Osteocyte (in vitro differentiated cells): ENCODE results near the gene SF3A2. TPM values are rescaled to one million over a fixed set of nuclear protein-coding genes. Genes with fewer than 3 reads are reported as not detected.

Source experiments
- DNase-seq: peaks from one replicate; pipeline ENCODE4 v3.0.0; 2021; ENCODE audit warnings: mixed read lengths; ENCODE audit not compliant: unreplicated experiment; ENCODE audit errors: extremely low spot score
- H3K27ac Mint-ChIP-seq: one replicate; pipeline ENCODE4 v1.8.0; 2021; ENCODE audit warnings: mild to moderate bottlenecking, mixed read lengths; ENCODE audit not compliant: unreplicated experiment
- H3K27me3 Mint-ChIP-seq: one replicate; pipeline ENCODE4 v1.8.0; 2021; ENCODE audit warnings: mixed read lengths; ENCODE audit not compliant: unreplicated experiment
- H3K36me3 Mint-ChIP-seq: one replicate; pipeline ENCODE4 v1.8.0; 2021; ENCODE audit warnings: mixed read lengths; ENCODE audit not compliant: unreplicated experiment
- H3K4me1 Mint-ChIP-seq: one replicate; pipeline ENCODE4 v1.8.0; 2021; ENCODE audit warnings: mixed read lengths; ENCODE audit not compliant: unreplicated experiment
- H3K4me3 Mint-ChIP-seq: one replicate; pipeline ENCODE4 v1.8.0; 2021; ENCODE audit warnings: mild to moderate bottlenecking, moderate library complexity, mixed read lengths; ENCODE audit not compliant: unreplicated experiment
- H3K9me3 Mint-ChIP-seq: one replicate; pipeline ENCODE4 v1.8.0; 2021; ENCODE audit warnings: mixed read lengths; ENCODE audit not compliant: unreplicated experiment
- total RNA-seq: library from RNA; stranded (reverse); gene quantifications from 2 replicates; pipeline ENCODE4 v1.2.1, GENCODE V29; 2021
- TF ChIP-seq, protein P1 (sequence below): fragments of 200-600 bp; sonication (generic); IDR thresholded peaks from 2 replicates; pipeline ENCODE4 v1.5.0; 2021; ENCODE audit warnings: antibody characterized with exemption, mild to moderate bottlenecking, moderate library complexity

The SF3A2 gene
- total RNA-seq, 1 donor from 2014 or later, result 102 TPM

DNA sequence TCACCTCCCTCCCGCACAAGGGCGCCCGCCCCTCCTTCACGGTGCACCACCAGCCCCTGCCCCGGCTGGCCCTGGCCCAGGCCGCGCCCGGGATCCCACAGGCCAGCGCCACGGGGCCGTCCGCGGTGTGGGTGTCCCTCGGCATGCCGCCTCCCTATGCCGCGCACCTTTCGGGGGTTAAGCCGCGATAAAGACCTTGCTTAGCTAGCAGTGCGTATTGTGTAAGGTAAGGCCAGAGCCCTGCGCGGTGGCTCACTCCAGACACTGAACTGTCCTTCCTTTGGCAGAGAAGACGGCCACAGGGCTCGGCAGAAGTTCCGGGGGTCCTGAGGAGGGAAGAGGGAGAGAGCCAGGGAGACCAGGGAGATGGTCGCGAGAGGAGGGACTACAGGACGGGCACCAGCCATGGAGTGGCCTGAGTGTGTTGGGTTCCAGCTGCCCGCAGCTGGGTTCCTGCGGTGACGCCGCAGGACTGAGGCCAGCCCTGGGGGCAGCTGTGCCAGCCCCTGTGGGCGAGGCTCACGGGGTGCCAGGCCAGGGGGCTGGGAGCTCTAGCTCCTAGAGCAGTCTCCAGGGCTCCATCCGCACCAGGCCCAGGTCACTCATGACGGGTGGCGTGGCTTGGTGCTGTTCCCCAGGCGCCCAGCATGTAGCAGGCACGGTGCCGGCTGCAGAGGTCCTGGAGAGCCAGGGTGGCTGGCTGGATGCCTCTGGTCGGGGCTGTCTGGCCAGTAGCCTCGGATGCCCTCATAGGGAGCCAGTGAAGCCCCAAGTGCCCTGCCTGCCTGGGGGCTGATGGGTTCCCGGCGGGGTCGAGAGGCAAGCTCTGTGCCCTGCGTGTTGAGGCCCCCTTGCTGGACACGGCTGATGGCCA lies 8.2 kb upstream of the SF3A2 start:
- H3K36me3 Mint-ChIP-seq, result peaks cover 24% of the 10 kb centered on the region
- H3K27ac Mint-ChIP-seq, result peak overlapping the region; percentile 34
- peaks cover 3% of the 10 kb centered on the region for H3K4me1 Mint-ChIP-seq
- H3K9me3 Mint-ChIP-seq, result no peaks in the 10 kb centered on the region
- TF ChIP-seq, protein P1, sequence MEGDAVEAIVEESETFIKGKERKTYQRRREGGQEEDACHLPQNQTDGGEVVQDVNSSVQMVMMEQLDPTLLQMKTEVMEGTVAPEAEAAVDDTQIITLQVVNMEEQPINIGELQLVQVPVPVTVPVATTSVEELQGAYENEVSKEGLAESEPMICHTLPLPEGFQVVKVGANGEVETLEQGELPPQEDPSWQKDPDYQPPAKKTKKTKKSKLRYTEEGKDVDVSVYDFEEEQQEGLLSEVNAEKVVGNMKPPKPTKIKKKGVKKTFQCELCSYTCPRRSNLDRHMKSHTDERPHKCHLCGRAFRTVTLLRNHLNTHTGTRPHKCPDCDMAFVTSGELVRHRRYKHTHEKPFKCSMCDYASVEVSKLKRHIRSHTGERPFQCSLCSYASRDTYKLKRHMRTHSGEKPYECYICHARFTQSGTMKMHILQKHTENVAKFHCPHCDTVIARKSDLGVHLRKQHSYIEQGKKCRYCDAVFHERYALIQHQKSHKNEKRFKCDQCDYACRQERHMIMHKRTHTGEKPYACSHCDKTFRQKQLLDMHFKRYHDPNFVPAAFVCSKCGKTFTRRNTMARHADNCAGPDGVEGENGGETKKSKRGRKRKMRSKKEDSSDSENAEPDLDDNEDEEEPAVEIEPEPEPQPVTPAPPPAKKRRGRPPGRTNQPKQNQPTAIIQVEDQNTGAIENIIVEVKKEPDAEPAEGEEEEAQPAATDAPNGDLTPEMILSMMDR, result no peak
- DNase-seq, result no peak
- H3K27me3 Mint-ChIP-seq, result no peaks in the 10 kb centered on the region
- no peak overlapping the region for H3K4me3 Mint-ChIP-seq

DNA sequence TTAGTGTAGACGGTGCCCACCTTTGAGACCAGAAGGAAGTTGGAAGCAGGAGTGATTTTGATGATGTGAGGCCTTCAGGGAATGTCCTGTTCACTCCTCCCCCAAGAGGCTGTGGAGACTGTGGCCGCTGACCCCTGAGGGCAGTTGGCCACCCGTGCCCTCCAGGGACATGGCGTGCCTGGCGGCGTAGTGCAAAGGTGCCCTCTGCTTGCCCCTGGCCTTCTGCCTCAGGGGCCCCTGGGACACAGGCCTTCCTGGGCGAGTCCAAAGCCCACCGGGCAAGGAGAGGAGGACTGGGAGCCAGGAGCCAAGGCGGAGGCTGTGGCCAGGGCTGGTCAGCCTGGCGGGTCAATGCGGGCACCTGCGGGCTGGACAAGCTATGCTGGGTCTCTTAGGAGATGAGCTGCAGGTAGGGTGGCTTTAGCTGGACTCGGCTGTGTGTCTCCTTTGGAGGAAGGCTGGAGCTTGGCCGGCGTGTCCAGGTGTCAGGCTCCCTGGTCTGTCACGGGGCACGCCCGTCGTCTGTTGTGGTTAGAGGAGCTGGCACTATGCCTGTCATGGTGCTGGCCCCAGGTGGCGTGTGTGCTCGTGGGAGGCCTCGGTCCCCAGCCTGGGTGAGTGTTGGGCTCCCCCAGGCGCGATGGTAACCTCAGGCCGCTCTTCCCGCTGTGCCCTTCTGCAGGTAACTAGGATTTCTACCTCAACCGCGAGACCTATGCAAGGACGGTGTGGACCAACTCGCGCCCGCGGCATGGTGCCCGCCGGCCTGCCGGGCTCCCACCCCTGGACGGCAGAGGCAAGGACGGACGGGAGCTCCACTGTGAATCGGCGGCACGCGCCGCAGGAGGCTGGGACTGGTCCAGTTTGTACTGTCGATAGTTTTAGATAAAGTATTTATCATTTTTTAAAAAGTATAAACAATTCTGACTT lies 7.3 kb upstream of the SF3A2 start:
- Mint-ChIP-seq H3K4me3 (no peak overlapping the region), H3K4me1 (peaks cover 7% of the 10 kb centered on the region), H3K27me3 (no peaks in the 10 kb centered on the region), H3K36me3 (peaks cover 16% of the 10 kb centered on the region), H3K27ac (peak overlapping the region; percentile 34), H3K9me3 (no peaks in the 10 kb centered on the region)
- no peak for DNase-seq
- TF ChIP-seq, protein P1, result no peak

DNA sequence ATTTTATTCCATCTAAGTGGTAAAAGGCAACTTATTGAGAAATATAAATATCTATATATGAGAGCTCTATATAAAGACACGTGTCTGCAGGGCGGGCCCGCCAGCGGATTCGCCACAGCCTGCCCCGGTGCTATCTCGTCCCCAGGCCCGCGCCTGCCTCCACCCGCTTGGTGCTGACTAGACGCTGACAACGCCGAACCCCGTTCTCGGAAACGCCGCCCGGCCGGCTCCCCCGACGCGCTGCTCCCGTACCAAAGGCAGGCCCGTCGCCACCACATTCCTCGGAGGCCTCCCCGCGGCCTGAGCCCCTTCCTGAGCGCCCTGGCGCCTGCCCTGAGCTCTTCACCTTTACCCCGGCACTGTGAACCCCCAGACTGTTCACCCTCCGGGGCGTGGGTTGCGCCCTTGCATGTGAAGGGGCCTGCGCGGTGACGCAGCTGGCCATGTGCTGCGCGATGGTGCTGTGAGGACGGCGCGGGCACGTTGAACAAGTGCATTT lies 6.5 kb upstream of the SF3A2 start:
- H3K27me3 Mint-ChIP-seq, result no peaks in the 10 kb centered on the region
- H3K9me3 Mint-ChIP-seq, result no peaks in the 10 kb centered on the region
- TF ChIP-seq, protein P1, result no peak
- H3K4me1 Mint-ChIP-seq, result peaks cover 12% of the 10 kb centered on the region
- no peak overlapping the region for H3K27ac Mint-ChIP-seq
- DNase-seq, result no peak
- peaks cover 10% of the 10 kb centered on the region for H3K36me3 Mint-ChIP-seq
- H3K4me3 Mint-ChIP-seq, result no peak overlapping the region

DNA sequence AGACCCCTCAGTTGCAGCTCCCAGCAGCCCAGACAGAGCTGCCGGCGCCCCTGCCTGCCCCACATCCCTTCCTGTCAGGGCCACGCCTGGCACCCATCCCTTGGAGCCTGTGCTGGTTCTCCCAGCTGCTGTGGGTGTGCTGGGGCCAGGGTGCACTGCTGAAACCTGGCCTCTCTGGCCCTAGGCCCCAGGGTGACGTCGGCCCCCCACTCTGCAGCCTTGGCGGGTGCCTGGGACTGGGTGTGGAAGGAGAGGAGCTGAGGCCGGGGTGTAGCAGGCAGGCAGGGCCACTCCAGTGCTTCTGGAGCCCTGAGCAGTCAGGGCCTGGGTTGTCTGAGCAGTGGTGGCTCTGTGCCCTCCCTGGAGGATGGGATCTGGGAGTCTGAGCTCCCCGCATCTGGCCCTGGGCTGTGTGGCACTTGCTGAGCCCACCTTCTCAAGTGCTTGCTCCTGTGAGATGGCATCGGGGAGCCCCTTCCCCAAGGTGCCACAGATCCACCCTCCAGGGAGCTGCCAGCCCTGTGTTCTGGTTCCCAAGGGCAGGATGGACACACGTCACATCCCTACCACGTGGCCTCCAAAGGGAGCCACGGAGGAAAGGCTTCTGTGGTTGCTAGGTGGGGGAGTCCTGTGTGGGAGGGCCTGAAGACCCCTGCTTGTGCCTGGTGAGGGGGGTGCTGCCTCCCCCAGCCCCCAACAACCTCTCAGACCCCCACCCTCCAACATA lies 5.7 kb upstream of the SF3A2 start:
- Mint-ChIP-seq H3K4me1 (peaks cover 15% of the 10 kb centered on the region), H3K4me3 (no peak overlapping the region), H3K36me3 (peaks cover 6% of the 10 kb centered on the region), H3K27ac (peak overlapping the region; percentile 38), H3K27me3 (no peaks in the 10 kb centered on the region), H3K9me3 (no peaks in the 10 kb centered on the region)
- TF ChIP-seq, protein P1, result no peak
- no peak for DNase-seq
